GM20000 (cell line): Measurements from ENCODE around the gene SPATA17.

Experiments
- DNase-seq: peaks from one replicate; pipeline ENCODE4 v3.0.0; 2012; ENCODE audit warnings: low spot score
- CTCF ChIP-seq: IDR thresholded peaks from 2 replicates; pipeline ENCODE4 v1.5.1; 2012; ENCODE audit warnings: mild to moderate bottlenecking, control low read depth; ENCODE audit errors: extremely low read depth, missing control alignments

Gene SPATA17

GRCh38 chr1:217847643-217848042 lies 216.5 kb downstream of the SPATA17 start:
- no peak for DNase-seq

GRCh38 chr1:217856342-217857034 lies 225.3 kb downstream of the SPATA17 start:
- TF ChIP-seq CTCF: no peak
- no peak for DNase-seq

More at GRCh38 chr1:217847643-217848042, 216.5 kb downstream of the SPATA17 start:
- no peak for TF ChIP-seq CTCF

- no peak for DNase-seq
- TF ChIP-seq CTCF: no peak
Observed at GRCh38 chr1:217857061-217857460, 225.9 kb downstream of the SPATA17 start.

GRCh38 chr1:217861658-217862057 lies 230.5 kb downstream of the SPATA17 start:
- TF ChIP-seq CTCF: no peak
- DNase-seq: no peak

- DNase-seq: no peak
- TF ChIP-seq CTCF: no peak
Observed at GRCh38 chr1:217867446-217867995, 236.4 kb downstream of the SPATA17 start.

- no peak for TF ChIP-seq CTCF
- no peak for DNase-seq
Observed at GRCh38 chr1:217871955-217872354, 240.8 kb downstream of the SPATA17 start.

- TF ChIP-seq CTCF: no peak
Observed at GRCh38 chr1:217875229-217875628, 244.1 kb downstream of the SPATA17 start.

More at GRCh38 chr1:217875229-217875628, 244.1 kb downstream of the SPATA17 start:
- no peak for DNase-seq
